ENCODE data around the gene UBE3B.

The UBE3B gene

DNA sequence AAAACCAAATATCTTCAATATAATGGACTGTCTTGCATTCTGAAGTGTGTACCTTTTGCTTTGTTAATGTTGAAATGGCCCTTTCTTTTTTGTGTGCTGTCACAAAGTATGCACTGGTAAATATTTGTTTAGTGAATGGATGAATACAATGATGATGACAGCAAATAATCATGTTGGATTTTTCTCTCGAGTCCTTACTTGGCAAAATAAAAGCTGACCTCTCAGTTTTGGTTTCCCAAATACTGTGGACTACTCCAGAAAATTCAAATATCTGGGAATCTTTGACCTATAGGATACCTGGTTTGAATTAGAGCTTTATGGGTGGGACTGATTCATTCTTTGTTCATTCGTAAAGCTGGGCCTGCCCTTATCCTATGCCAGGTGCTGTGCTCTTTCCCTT is 5.5 kb downstream of the UBE3B start:
- no peak overlapping the region for H3K27ac ChIP-seq
- TF ChIP-seq, protein P1, sequence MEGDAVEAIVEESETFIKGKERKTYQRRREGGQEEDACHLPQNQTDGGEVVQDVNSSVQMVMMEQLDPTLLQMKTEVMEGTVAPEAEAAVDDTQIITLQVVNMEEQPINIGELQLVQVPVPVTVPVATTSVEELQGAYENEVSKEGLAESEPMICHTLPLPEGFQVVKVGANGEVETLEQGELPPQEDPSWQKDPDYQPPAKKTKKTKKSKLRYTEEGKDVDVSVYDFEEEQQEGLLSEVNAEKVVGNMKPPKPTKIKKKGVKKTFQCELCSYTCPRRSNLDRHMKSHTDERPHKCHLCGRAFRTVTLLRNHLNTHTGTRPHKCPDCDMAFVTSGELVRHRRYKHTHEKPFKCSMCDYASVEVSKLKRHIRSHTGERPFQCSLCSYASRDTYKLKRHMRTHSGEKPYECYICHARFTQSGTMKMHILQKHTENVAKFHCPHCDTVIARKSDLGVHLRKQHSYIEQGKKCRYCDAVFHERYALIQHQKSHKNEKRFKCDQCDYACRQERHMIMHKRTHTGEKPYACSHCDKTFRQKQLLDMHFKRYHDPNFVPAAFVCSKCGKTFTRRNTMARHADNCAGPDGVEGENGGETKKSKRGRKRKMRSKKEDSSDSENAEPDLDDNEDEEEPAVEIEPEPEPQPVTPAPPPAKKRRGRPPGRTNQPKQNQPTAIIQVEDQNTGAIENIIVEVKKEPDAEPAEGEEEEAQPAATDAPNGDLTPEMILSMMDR (conservative IDR thresholded peaks at IDR 0.05): no peak
- TF ChIP-seq ZFX (IDR thresholded peaks at IDR 0.05): no peak

DNA sequence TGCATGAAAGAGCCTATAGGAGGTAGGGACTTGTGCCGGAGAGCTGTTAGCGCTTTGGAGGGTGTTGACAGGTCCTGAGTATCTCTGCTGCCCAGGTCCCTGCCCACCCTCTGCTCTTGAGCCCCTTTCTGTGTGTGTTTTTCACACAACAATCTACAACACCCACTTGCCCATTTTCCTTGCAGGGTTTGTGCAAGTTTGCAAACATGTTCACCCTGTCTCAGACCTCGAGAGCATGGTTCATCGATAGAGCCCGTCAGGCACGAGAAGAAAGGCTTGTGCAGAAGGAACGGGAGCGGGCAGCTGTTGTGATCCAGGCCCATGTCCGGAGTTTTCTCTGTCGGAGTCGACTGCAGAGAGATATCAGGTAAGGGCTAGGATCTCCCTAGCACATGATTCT is 5.9 kb downstream of the UBE3B start:
- no peak overlapping the region for H3K27ac ChIP-seq
- TF ChIP-seq, protein P1 (conservative IDR thresholded peaks at IDR 0.05): no peak
- no peak for TF ChIP-seq ZFX (IDR thresholded peaks at IDR 0.05)

DNA sequence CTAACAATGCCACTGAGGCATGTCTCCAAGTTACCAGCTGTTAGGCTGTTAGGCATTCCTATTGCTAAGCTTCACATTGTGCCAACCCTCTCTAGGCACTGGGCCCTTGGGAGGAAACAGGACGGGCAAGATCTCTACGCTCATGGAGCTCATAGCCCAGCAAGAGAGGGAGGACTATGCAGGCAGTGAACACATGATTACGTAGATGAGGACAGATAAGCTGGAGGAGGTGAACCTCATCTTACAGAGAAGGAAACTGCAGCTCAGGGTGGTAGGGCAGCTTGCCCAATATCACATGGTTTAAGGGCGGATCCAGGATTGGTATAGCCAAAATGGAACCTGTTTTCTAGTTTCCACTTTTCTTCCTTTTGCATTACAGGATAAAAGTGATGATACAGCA is 7.8 kb downstream of the UBE3B start:
- TF ChIP-seq, protein P1 (conservative IDR thresholded peaks at IDR 0.05): no peak
- no peak for TF ChIP-seq ZFX (IDR thresholded peaks at IDR 0.05)
- peak overlapping the region; percentile 46 for H3K27ac ChIP-seq

DNA sequence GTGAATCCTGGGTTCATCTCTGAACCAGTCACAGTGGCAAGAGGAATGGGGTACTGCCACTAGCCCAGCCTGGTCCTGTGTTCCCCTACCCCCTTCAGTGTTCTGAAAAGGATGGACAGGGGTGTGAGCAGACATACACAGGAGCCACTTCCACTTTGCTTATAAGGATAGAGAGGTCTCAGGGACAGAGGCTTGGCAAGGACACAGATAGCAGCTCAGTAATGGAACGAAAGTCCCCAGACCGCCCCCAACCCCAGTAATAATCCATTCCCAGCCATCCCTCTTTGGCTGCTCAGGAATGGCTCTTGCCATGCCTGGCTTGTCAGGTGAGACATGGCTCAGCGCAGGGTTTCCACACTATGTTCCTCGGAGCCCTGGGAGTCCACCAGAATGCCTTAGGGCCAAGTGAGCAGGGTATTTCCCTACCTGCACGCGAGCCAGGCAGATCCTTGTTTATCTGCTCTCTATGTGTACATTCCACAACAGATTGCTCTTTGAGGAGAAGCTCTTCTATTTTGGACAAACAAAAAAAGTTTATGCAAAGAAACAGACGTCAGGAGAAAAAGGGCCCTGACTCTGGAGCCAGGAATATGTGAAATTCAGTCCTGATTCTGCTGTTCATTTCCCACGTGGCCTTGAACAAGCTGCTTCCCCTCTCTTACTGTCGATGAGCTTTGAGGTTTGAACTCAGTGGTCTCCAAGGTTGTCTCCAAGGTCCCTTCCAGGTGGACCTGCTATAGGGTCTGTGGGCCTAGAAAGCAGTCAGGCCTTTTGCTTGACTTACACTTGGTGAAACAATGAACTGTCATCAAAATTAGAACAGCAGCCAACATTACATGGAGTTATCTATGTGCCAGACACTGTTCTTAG is 10.0 kb downstream of the UBE3B start:
- TF ChIP-seq, protein P1 (conservative IDR thresholded peaks at IDR 0.05): no peak
- no peak for TF ChIP-seq ZFX (IDR thresholded peaks at IDR 0.05)
- H3K27ac ChIP-seq: no peak overlapping the region

GRCh38 chr12:109488051-109488665 is 10.7 kb downstream of the UBE3B start:
- no peak overlapping the region for H3K27ac ChIP-seq
- TF ChIP-seq, protein P1 (conservative IDR thresholded peaks at IDR 0.05): no peak
- TF ChIP-seq ZFX (IDR thresholded peaks at IDR 0.05): no peak

- TF ChIP-seq, protein P1 (conservative IDR thresholded peaks at IDR 0.05): no peak
- no peak for TF ChIP-seq ZFX (IDR thresholded peaks at IDR 0.05)
- H3K27ac ChIP-seq: no peak overlapping the region
Measured at GRCh38 chr12:109489016-109489954, 11.9 kb downstream of the UBE3B start.

All from C4-2B (cell line).